Mammary epithelial cell (primary cell): ENCODE measurements around the gene YES1.

Source experiments
- CTCF ChIP-seq, 2 donors: IDR thresholded peaks in 1 of 2; conservative IDR thresholded peaks in 1 of 2; 2 replicates each; pipeline ENCODE4 v1.5.1; 2011 to 2012; ENCODE audit warnings: inconsistent platforms in 2 of 2, low read length in 2 of 2, mild to moderate bottlenecking in 2 of 2, control low read depth in 1 of 2, low read depth in 1 of 2; ENCODE audit not compliant: insufficient read depth in 1 of 2; ENCODE audit errors: extremely low read depth in 1 of 2
- EZH2 ChIP-seq: IDR thresholded peaks from 2 replicates; pipeline ENCODE4 v1.6.1; 2012; ENCODE audit warnings: low read length, inconsistent platforms, borderline replicate concordance

GRCh38 chr18:827093-827677 is 15.1 kb upstream of the YES1 start:
- no peak for TF ChIP-seq CTCF (conservative IDR thresholded peaks at IDR 0.05 in 1 of 2, IDR thresholded peaks at IDR 0.05 in 1 of 2; ENCODE audit: extremely low read depth in 1 of 2, insufficient read depth in 1 of 2, low read depth in 1 of 2, low read length in 2 of 2)
- no peak for TF ChIP-seq EZH2
